Suprapubic skin (tissue), 4 donors: Measurements from ENCODE around the gene MYMK.

Source experiments
- CTCF ChIP-seq, 2 donors: fragments of 200-600 bp in 1 of 2; fragments of 450-650 bp in 1 of 2; sonication (generic) in 1 of 2; IDR thresholded peaks; one replicate each; pipeline ENCODE4 v1.5.1; 2016 to 2019; ENCODE audit warnings: antibody characterized with exemption in 2 of 2, mild to moderate bottlenecking in 1 of 2, moderate library complexity in 1 of 2
- EP300 ChIP-seq: sonication (generic); formaldehyde crosslinking; IDR thresholded peaks from one replicate; pipeline ENCODE4 v1.6.1; 2017; ENCODE audit warnings: antibody characterized with exemption
- POLR2A ChIP-seq, 2 donors: fragments of 450-650 bp; IDR thresholded peaks; one replicate each; pipeline ENCODE4 v1.6.1; 2017; ENCODE audit warnings: antibody characterized with exemption in 2 of 2, mild to moderate bottlenecking in 2 of 2, moderate library complexity in 2 of 2
- POLR2AphosphoS5 ChIP-seq, 3 donors: sonication (generic); formaldehyde crosslinking; IDR thresholded peaks; one replicate each; pipeline ENCODE4 v1.6.1; 2017; ENCODE audit warnings: antibody characterized with exemption in 3 of 3

- no peak for TF ChIP-seq POLR2AphosphoS5 (IDR thresholded peaks at IDR 0.05)
- no peak for TF ChIP-seq EP300
- no peak for TF ChIP-seq CTCF (IDR thresholded peaks at IDR 0.05)
- no peak for TF ChIP-seq POLR2A (IDR thresholded peaks at IDR 0.05)
Observed at GRCh38 chr9:133471551-133472276, 53.0 kb downstream of the MYMK start.
